Calu3 (cell line): ENCODE data around the gene WNK4. TPM values are rescaled to one million over a fixed set of nuclear protein-coding genes. Genes with fewer than 3 reads are reported as not detected.
A peak's percentile ranks its signal among the peaks of the same experiment; 100 is the strongest.

Experiments used
- BruUV-seq: library from RNA; stranded (reverse); fragments of 400-500 nt; replicated peaks from 2 replicates; lab custom pipeline; 2021; lab: Mats Ljungman, UMichigan
- CTCF ChIA-PET: fragments of 300-600 bp; sonication (Branson Sonifier 250); formaldehyde crosslinking; loops from one replicate; lab custom pipeline; 2022; ENCODE audit warnings: antibody characterized with exemption; lab: Charles Lee
- DNase-seq: peaks from one replicate; pipeline ENCODE4 v3.0.0; 2022
- H3K27ac Mint-ChIP-seq: one replicate; pipeline ENCODE4 v1.8.0; 2022; ENCODE audit warnings: mixed read lengths; ENCODE audit not compliant: unreplicated experiment
- H3K27me3 Mint-ChIP-seq: one replicate; pipeline ENCODE4 v1.8.0; 2022; ENCODE audit warnings: mixed read lengths; ENCODE audit not compliant: unreplicated experiment
- H3K36me3 Mint-ChIP-seq: one replicate; pipeline ENCODE4 v1.8.0; 2022; ENCODE audit warnings: mild to moderate bottlenecking, moderate library complexity, mixed read lengths; ENCODE audit not compliant: insufficient read depth, unreplicated experiment
- H3K4me1 Mint-ChIP-seq: one replicate; pipeline ENCODE4 v1.8.0; 2022; ENCODE audit warnings: mild to moderate bottlenecking, low read depth, mixed read lengths; ENCODE audit not compliant: unreplicated experiment
- H3K4me3 Mint-ChIP-seq: one replicate; pipeline ENCODE4 v1.8.0; 2022; ENCODE audit warnings: mild to moderate bottlenecking, low read depth, moderate library complexity, mixed read lengths; ENCODE audit not compliant: unreplicated experiment
- H3K9me3 Mint-ChIP-seq: one replicate; pipeline ENCODE4 v1.8.0; 2022; ENCODE audit warnings: low read depth, mixed read lengths; ENCODE audit not compliant: unreplicated experiment
- intact Hi-C: fragments of 100-400 bp; cut with micrococcal nuclease; formaldehyde crosslinking; loops from one replicate; pipeline ENCODE4 v1.10.0; 2022; ENCODE audit not compliant: unreplicated experiment
- total RNA-seq: library from RNA; stranded (reverse); gene quantifications from 2 replicates; pipeline ENCODE4 v1.2.3, GENCODE V29; 2022
- TF ChIP-seq, protein P1 (sequence below): fragments of 200-600 bp; IDR thresholded peaks from one replicate; pipeline ENCODE4 v1.8.0; 2022; ENCODE audit warnings: antibody characterized with exemption; ENCODE audit not compliant: unreplicated experiment

Gene WNK4
- total RNA-seq, 1 experiment from 2014 or later, result 0.33 TPM

DNA sequence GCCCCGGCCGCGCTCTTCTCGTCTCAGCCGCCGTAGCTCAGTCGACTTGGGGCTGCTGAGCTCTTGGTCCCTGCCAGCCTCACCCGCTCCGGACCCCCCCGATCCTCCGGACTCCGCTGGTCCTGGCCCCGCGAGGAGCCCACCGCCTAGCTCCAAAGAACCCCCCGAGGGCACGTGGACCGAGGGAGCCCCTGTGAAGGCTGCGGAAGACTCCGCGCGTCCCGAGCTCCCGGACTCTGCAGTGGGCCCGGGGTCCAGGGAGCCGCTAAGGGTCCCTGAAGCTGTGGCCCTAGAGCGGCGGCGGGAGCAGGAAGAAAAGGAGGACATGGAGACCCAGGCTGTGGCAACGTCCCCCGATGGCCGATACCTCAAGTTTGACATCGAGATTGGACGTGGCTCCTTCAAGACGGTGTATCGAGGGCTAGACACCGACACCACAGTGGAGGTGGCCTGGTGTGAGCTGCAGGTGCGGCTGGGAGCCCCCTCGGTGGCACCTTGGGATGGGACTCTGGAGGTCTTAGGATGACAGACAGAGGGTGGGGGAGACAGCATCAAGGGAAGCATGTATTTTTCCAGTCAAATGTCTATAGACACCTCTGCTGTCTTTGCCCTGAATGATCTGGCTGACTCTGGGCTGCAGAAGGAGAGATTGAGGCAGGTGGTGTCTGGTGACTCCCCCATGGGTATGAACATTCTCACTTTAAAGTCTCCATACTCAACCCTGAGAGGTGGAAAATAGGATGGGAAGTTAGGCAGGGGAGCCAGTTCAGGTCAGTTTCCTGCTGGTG is 635 bp downstream of the WNK4 start:
- Mint-ChIP-seq H3K27me3 (peaks cover 52% of the 10 kb centered on the region), H3K4me1 (peaks cover 9% of the 10 kb centered on the region), H3K9me3 (no peaks in the 10 kb centered on the region), H3K4me3 (peak overlapping the region; percentile 57), H3K27ac (no peak overlapping the region), H3K36me3 (peaks cover 37% of the 10 kb centered on the region)
- TF ChIP-seq, protein P1, sequence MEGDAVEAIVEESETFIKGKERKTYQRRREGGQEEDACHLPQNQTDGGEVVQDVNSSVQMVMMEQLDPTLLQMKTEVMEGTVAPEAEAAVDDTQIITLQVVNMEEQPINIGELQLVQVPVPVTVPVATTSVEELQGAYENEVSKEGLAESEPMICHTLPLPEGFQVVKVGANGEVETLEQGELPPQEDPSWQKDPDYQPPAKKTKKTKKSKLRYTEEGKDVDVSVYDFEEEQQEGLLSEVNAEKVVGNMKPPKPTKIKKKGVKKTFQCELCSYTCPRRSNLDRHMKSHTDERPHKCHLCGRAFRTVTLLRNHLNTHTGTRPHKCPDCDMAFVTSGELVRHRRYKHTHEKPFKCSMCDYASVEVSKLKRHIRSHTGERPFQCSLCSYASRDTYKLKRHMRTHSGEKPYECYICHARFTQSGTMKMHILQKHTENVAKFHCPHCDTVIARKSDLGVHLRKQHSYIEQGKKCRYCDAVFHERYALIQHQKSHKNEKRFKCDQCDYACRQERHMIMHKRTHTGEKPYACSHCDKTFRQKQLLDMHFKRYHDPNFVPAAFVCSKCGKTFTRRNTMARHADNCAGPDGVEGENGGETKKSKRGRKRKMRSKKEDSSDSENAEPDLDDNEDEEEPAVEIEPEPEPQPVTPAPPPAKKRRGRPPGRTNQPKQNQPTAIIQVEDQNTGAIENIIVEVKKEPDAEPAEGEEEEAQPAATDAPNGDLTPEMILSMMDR, result no peak
- no TSS peak for BruUV-seq
- intact Hi-C loops, result no loop called here
- DNase-seq, result no peak
- CTCF ChIA-PET, result interaction anchor here (0.5 to 1.6 kb wide), 4 partner anchors 11 to 24 kb away, joined by 3 to 8 read pairs (median 6); no protein-coding TSS in a partner anchor

DNA sequence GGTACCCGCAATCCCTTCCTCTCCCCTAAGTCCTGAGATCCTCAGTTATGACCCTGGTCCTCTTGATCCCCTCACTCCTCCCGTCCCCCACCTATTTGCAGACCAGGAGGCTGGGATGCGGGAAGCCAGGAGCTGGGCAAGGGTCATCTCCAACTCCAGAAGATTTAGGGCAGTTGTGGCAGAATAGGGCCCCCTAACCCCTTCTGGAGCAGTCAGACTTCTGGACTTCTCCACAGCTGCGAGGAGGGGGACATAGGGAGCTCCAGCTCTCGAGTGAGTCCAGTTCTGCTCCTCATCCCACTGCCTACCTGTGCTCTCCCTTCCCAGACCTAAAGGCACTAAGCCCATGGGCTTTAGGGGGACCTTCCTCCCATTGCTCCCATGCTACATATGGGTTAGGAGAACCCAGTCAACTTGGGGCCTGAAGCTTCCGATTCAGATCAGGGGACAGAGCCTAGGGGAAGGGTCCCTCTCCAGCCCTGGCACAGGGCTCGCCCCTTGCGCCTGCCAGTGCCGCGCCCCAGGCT is 1.3 kb downstream of the WNK4 start:
- H3K4me3 Mint-ChIP-seq, result no peak overlapping the region
- BruUV-seq, result no TSS peak

DNA sequence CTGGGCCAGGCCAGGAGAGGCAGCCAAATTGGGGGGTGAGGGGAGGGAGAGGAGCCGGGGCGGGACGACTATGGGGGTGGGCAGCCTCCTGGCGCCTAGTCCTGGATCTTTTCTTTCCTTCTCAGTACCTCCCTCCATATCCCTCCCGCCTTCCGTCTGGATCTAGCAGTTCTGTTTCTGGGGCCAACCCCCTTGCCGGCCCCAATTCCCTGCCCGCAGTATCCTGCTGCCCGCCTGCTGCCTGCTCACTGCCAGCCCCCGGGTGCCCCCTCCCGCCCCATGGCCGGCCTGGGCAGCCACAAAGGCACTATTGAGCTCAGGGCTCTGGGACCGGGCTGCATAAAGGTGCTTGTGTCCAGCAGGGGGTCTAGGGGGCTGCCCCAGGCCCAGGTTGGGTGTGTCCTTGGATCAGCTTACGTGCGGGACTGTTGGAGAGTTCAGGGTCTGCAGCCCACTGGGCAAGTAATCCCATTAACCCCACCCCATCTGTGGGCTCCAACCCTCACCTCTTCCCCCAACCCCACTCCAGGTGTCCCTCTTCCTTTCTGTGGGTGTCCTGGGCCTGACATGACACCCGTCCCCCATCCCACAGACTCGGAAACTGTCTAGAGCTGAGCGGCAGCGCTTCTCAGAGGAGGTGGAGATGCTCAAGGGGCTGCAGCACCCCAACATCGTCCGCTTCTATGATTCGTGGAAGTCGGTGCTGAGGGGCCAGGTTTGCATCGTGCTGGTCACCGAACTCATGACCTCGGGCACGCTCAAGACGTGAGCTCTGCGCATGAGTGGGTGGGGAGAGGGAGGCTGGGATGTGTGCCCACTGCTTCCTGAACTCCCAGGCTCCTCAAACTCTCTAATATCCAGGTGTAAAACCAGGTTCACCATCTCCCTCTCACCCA is 2.0 kb downstream of the WNK4 start:
- TF ChIP-seq, protein P1, result no peak
- Mint-ChIP-seq H3K9me3 (no peaks in the 10 kb centered on the region), H3K4me1 (peaks cover 9% of the 10 kb centered on the region), H3K27me3 (peaks cover 64% of the 10 kb centered on the region), H3K36me3 (peaks cover 28% of the 10 kb centered on the region), H3K4me3 (no peak overlapping the region), H3K27ac (no peak overlapping the region)
- intact Hi-C loops, result no loop called here
- DNase-seq, result no peak
- no TSS peak for BruUV-seq
- CTCF ChIA-PET, result interaction anchor here (0.6 to 0.7 kb wide), 4 partner anchors 15 to 242 kb away, joined by 3 to 7 read pairs (median 3); partner anchors contain the start of gene BECN1

More for the DNA sequence above, 1.3 kb downstream of the WNK4 start:
- TF ChIP-seq, protein P1, result no peak
- H3K9me3 Mint-ChIP-seq, result no peaks in the 10 kb centered on the region
- CTCF ChIA-PET, result interaction anchor here (0.7 to 1.6 kb wide), 2 partner anchors 15 to 18 kb away, joined by 6 to 7 read pairs; no protein-coding TSS in a partner anchor
- H3K27me3 Mint-ChIP-seq, result peaks cover 57% of the 10 kb centered on the region
- H3K36me3 Mint-ChIP-seq, result peaks cover 32% of the 10 kb centered on the region
- H3K27ac Mint-ChIP-seq, result no peak overlapping the region
- intact Hi-C loops, result no loop called here
- peaks cover 9% of the 10 kb centered on the region for H3K4me1 Mint-ChIP-seq
- DNase-seq, result no peak
